Measurements from ENCODE around the gene SLC39A6. TPM values are rescaled to one million over a fixed set of nuclear protein-coding genes. Genes with fewer than 3 reads are reported as not detected.
"Not testable (repeated sequence)": the region's sequence is repeated elsewhere in the genome, so short reads cannot be mapped to it uniquely, and the experiment has no call there.

The SLC39A6 gene
- total RNA-seq, 2 donors from 2014 or later: 22.6 to 22.7 TPM

DNA sequence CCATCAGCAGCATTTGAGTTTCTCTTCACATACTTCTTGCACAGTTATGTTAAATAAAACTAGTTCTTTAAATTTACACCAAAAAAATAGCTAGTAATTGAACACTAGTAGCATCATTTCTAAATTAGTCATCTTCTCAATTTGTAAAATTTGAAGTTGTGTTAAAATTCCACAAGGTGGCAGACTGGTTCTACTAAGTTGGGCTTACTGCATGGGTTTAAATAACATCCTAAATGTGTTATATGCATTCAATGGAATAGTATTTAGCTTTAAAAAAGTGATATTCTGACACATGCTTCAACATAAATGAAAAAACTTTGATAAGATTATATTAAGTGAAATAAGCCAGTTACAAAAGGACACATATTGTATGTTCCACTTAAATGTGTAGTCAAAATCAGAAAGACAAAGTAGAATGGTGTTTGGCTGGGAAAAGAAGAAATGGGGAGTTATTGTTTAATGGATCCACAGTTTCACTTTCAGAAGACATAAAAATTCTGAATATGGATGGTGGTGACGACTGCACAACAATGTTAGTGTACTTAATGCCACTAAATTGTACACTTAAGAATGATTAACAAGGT, 33.1 kb downstream of the SLC39A6 start:
- no peak overlapping the region for H3K27ac ChIP-seq
- WGBS, 2 donors: 16 to 30% methylated on average over 1 of the region's 1 CpG
- H3K27me3 ChIP-seq: no peaks in the 10 kb centered on the region
- no peaks in the 10 kb centered on the region for H3K36me3 ChIP-seq (replicated peaks in 1 of 2; ENCODE audit: insufficient read depth in 1 of 2, low read depth in 2 of 2)
- no peaks in the 10 kb centered on the region for H3K4me1 ChIP-seq
- no peak for ATAC-seq
- TF ChIP-seq POLR2A (IDR thresholded peaks at IDR 0.05): no peak
- TF ChIP-seq, protein P1, sequence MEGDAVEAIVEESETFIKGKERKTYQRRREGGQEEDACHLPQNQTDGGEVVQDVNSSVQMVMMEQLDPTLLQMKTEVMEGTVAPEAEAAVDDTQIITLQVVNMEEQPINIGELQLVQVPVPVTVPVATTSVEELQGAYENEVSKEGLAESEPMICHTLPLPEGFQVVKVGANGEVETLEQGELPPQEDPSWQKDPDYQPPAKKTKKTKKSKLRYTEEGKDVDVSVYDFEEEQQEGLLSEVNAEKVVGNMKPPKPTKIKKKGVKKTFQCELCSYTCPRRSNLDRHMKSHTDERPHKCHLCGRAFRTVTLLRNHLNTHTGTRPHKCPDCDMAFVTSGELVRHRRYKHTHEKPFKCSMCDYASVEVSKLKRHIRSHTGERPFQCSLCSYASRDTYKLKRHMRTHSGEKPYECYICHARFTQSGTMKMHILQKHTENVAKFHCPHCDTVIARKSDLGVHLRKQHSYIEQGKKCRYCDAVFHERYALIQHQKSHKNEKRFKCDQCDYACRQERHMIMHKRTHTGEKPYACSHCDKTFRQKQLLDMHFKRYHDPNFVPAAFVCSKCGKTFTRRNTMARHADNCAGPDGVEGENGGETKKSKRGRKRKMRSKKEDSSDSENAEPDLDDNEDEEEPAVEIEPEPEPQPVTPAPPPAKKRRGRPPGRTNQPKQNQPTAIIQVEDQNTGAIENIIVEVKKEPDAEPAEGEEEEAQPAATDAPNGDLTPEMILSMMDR (IDR thresholded peaks at IDR 0.05): peak; percentile 16 to 73 (median 57)
- H3K9me3 ChIP-seq: no peaks in the 10 kb centered on the region
- no peak overlapping the region for H3K4me3 ChIP-seq
- DNase-seq: no peak
- intact Hi-C loops (cut with DNase I): loop anchor here (10.0 kb wide), 1 partner anchor 479 kb away; no protein-coding TSS in a partner anchor

DNA sequence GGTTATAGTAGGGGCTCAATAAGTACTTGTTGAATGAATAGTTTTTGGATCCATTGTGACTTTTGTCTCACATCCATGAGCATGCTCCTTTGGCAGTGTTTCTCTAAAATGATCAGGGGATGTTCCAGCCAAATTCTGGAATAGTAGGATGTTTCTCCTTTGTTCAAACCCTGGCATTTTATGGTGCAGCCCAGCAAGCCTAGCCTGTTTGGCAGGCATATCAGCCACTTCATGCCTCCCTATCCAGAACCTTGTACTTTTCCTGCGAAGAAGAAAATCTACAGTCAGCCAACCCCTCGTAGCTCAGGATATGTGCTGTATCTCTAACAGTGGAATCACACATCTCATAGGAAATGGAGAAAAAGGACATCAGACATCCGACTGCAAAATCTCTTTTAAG, 34.7 kb downstream of the SLC39A6 start:
- Histone ChIP-seq H3K27ac (no peak overlapping the region), H3K9me3 (no peaks in the 10 kb centered on the region), H3K4me3 (no peak overlapping the region), H3K4me1 (no peaks in the 10 kb centered on the region), H3K27me3 (no peaks in the 10 kb centered on the region), H3K36me3 (replicated peaks in 1 of 2; ENCODE audit: insufficient read depth in 1 of 2, low read depth in 2 of 2) (no peaks in the 10 kb centered on the region)
- no peak for TF ChIP-seq POLR2A (IDR thresholded peaks at IDR 0.05)
- TF ChIP-seq, protein P1 (IDR thresholded peaks at IDR 0.05): no peak
- no peak for ATAC-seq
- WGBS, 2 donors: 38% methylated on average over 3 of the region's 3 CpGs
- no peak for DNase-seq
- intact Hi-C loops (cut with DNase I): loop anchor here (5.0 to 10.0 kb wide), 2 partner anchors 188 to 480 kb away; no protein-coding TSS in a partner anchor

DNA sequence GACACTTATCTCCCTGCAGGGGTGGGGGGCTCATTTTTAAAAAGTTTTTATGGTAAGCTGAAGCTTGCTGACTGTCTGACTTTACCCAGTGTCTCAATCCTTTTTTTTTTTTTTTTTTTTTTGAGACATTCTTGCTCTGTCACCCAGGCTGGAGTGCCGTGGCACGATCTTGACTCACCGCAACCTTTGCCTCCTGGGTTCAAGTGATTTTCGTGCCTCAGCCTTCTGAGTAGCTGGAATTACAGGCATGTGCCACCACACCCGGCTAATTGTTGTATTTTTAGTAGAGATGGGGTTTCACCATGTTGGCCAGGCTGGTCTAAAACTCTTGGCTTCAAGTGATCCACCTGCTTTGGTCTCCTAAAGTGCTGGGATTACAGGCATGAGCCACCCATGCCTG, 37.0 kb downstream of the SLC39A6 start:
- not testable (repeated sequence) for H3K4me1 ChIP-seq; ATAC-seq; DNase-seq; H3K27me3 ChIP-seq; H3K9me3 ChIP-seq; H3K36me3 ChIP-seq (replicated peaks in 1 of 2; ENCODE audit: insufficient read depth in 1 of 2, low read depth in 2 of 2); H3K27ac ChIP-seq; H3K4me3 ChIP-seq
- WGBS, 2 donors: 61 to 75% methylated on average over 5 of the region's 5 CpGs
- intact Hi-C loops (cut with DNase I): loop anchor here (5.0 to 10.0 kb wide), 2 partner anchors 190 to 483 kb away; no protein-coding TSS in a partner anchor

DNA sequence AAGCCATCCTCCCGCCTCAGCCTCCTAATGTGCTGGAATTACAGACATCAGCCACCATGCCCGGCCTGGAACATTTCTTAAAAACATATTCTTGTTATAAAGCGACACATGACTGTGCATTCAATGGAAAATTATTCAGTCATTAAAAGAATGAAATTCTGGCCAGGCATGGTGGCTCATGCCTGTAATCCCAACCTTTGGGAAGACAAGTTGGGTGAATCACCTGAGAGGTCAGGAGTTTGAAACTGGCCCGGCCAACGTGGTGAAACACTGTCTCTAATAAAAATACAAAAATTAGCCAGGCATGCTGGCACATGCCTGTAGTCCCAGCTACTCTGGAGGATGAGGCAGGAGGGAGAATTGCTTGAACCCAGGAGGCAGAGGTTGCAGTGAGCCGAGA, 40.1 kb downstream of the SLC39A6 start:
- 80 to 88% methylated on average over 6 of the region's 6 CpGs for WGBS, 2 donors
- DNase-seq (no peak), ATAC-seq (no peak)
- H3K4me1 ChIP-seq: no peaks in the 10 kb centered on the region
- no peaks in the 10 kb centered on the region for H3K36me3 ChIP-seq (replicated peaks in 1 of 2; ENCODE audit: insufficient read depth in 1 of 2, low read depth in 2 of 2)
- no peaks in the 10 kb centered on the region for H3K27me3 ChIP-seq
- H3K27ac ChIP-seq: no peak overlapping the region
- TF ChIP-seq, protein P1 (IDR thresholded peaks at IDR 0.05): no peak
- TF ChIP-seq POLR2A (IDR thresholded peaks at IDR 0.05): no peak
- no peaks in the 10 kb centered on the region for H3K9me3 ChIP-seq
- no peak overlapping the region for H3K4me3 ChIP-seq
- intact Hi-C loops (cut with DNase I): no loop called here

DNA sequence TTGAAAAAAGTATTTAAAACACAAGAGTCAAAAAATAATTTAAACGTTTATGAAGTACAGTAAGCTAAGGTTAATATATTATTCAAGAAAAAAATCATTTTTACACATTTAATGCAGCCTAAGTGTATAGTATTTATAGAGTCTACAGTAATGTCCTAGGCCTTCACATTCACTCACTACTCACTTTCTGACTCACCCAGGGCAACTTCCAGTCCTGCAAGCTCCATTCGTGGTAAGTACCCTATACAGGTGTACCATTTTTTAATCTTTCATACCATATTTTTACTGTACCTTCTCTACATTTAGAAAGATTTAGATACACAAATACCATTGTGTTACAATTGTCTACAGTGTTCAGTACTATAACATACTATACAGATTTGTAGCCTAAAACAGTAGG, 40.9 kb downstream of the SLC39A6 start:
- intact Hi-C loops (cut with DNase I): no loop called here
- 60 to 62% methylated on average over 2 of the region's 2 CpGs for WGBS, 2 donors

More for the DNA sequence above, 40.9 kb downstream of the SLC39A6 start:
- H3K36me3 ChIP-seq (replicated peaks in 1 of 2; ENCODE audit: insufficient read depth in 1 of 2, low read depth in 2 of 2): no peaks in the 10 kb centered on the region
- ATAC-seq (no peak), DNase-seq (no peak)
- TF ChIP-seq POLR2A (IDR thresholded peaks at IDR 0.05): no peak
- TF ChIP-seq, protein P1 (IDR thresholded peaks at IDR 0.05): no peak
- no peak overlapping the region for H3K27ac ChIP-seq
- no peaks in the 10 kb centered on the region for H3K27me3 ChIP-seq
- H3K4me1 ChIP-seq: no peaks in the 10 kb centered on the region
- no peak overlapping the region for H3K4me3 ChIP-seq
- no peaks in the 10 kb centered on the region for H3K9me3 ChIP-seq
